ENCODE measurements around the gene CDH20. TPM values are rescaled to one million over a fixed set of nuclear protein-coding genes. Genes with fewer than 3 reads are reported as not detected.

CDH20 gene
- total RNA-seq, 2 donors from 2014 or later: not detected

- Histone ChIP-seq H3K27ac (no peak overlapping the region), H3K27me3 (no peaks in the 10 kb centered on the region), H3K9ac (ENCODE audit: low read depth in 2 of 2, low read length in 2 of 2) (no peak overlapping the region), H3K4me3 (no peak overlapping the region), H3K36me3 (no peaks in the 10 kb centered on the region), H3K4me1 (no peaks in the 10 kb centered on the region), H3K9me3 (no peaks in the 10 kb centered on the region)
- no peak for TF ChIP-seq CTCF (IDR thresholded peaks at IDR 0.05)
- intact Hi-C loops (cut with DNase I): loop anchor here (10.0 kb wide), 1 partner anchor 546 kb away; no protein-coding TSS in a partner anchor
- no peak for DNase-seq
These were observed 245.6 kb downstream of the CDH20 start for GRCh38 chr18:61578846-61579245.

- Histone ChIP-seq H3K36me3 (no peaks in the 10 kb centered on the region), H3K4me1 (no peaks in the 10 kb centered on the region), H3K9ac (ENCODE audit: low read depth in 2 of 2, low read length in 2 of 2) (no peak overlapping the region), H3K9me3 (no peaks in the 10 kb centered on the region), H3K4me3 (no peak overlapping the region), H3K27ac (no peak overlapping the region), H3K27me3 (no peaks in the 10 kb centered on the region)
- intact Hi-C loops (cut with DNase I): loop anchor here (10.0 kb wide), 1 partner anchor 545 kb away; no protein-coding TSS in a partner anchor
- no peak for TF ChIP-seq CTCF (IDR thresholded peaks at IDR 0.05)
- no peak for DNase-seq
These were observed 246.4 kb downstream of the CDH20 start for GRCh38 chr18:61579581-61579980.

- intact Hi-C loops (cut with DNase I): loop anchor here (5.0 kb wide), 1 partner anchor 322 kb away; no protein-coding TSS in a partner anchor
These were observed 246.8 kb downstream of the CDH20 start for GRCh38 chr18:61580046-61580445.

GRCh38 chr18:61581578-61582201 is 248.5 kb downstream of the CDH20 start:
- Histone ChIP-seq H3K27ac (no peak overlapping the region), H3K4me1 (no peaks in the 10 kb centered on the region), H3K9ac (ENCODE audit: low read depth in 2 of 2, low read length in 2 of 2) (peak overlapping the region; percentile 46 to 64), H3K36me3 (no peaks in the 10 kb centered on the region), H3K4me3 (peak overlapping the region; percentile 23), H3K27me3 (no peaks in the 10 kb centered on the region), H3K9me3 (no peaks in the 10 kb centered on the region)
- intact Hi-C loops (cut with DNase I): loop anchor here (5.0 kb wide), 1 partner anchor 321 kb away; no protein-coding TSS in a partner anchor
- DNase-seq: peak; percentile 82
- TF ChIP-seq CTCF (IDR thresholded peaks at IDR 0.05): peak; percentile 96

More at GRCh38 chr18:61580046-61580445, 246.8 kb downstream of the CDH20 start:
- Histone ChIP-seq H3K27ac (no peak overlapping the region), H3K9ac (ENCODE audit: low read depth in 2 of 2, low read length in 2 of 2) (no peak overlapping the region), H3K9me3 (no peaks in the 10 kb centered on the region), H3K4me3 (no peak overlapping the region), H3K4me1 (no peaks in the 10 kb centered on the region), H3K36me3 (no peaks in the 10 kb centered on the region), H3K27me3 (no peaks in the 10 kb centered on the region)
- no peak for TF ChIP-seq CTCF (IDR thresholded peaks at IDR 0.05)
- DNase-seq: no peak

- Histone ChIP-seq H3K27ac (no peak overlapping the region), H3K36me3 (no peaks in the 10 kb centered on the region), H3K9me3 (no peaks in the 10 kb centered on the region), H3K4me1 (no peaks in the 10 kb centered on the region), H3K9ac (ENCODE audit: low read depth in 2 of 2, low read length in 2 of 2) (peak overlapping the region; percentile 46 to 64), H3K4me3 (peak overlapping the region; percentile 23), H3K27me3 (no peaks in the 10 kb centered on the region)
- peak; percentile 11 for TF ChIP-seq CTCF (IDR thresholded peaks at IDR 0.05)
- intact Hi-C loops (cut with DNase I): loop anchor here (5.0 kb wide), 1 partner anchor 320 kb away; no protein-coding TSS in a partner anchor
- peak; percentile 61 for DNase-seq
These were observed 249.0 kb downstream of the CDH20 start for GRCh38 chr18:61582202-61582710.

Data from colonic mucosa (tissue), 4 donors.